Kidney glomerular epithelial cell (primary cell): Measurements from ENCODE around the gene CDK14.

Source experiments
- DNase-seq: peaks from one replicate; lab custom pipeline; 2025; lab: John Stamatoyannopoulos, UW

Gene CDK14

GRCh38 chr7:90951986-90952954 lies 356.1 kb downstream of the CDK14 start:
- DNase-seq = no peak

DNA sequence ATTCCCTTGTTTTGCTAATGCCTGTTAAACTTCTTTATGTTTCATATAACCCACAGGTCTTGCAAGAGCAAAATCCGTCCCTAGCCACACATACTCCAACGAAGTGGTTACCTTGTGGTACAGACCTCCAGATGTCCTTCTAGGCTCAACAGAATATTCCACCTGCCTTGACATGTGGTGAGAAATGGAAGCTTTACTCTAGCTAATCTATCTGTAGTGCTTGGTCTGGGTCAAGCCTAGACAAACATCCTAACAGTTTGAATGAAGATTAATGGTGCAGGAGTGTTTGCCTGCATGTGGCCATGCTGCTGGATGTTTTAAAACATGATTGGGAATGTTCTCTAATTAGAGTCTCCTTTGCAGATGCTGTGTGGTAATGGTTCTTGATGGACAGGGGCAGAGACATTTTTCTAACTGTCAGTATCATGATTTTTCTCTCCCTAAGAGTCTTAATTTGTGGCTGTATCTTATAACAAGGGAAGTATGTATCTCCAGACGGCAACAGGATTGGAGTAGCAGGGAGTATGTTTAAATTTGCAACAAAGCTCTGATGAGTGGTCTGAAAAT lies 359.6 kb downstream of the CDK14 start:
- no peak for DNase-seq

GRCh38 chr7:90957883-90958282 lies 361.8 kb downstream of the CDK14 start:
- no peak for DNase-seq

GRCh38 chr7:90958647-90959046 lies 362.5 kb downstream of the CDK14 start:
- no peak for DNase-seq

- DNase-seq = no peak
Observed at GRCh38 chr7:90961037-90961725, 365.1 kb downstream of the CDK14 start.

GRCh38 chr7:90965211-90965610 lies 369.1 kb downstream of the CDK14 start:
- no peak for DNase-seq

DNA sequence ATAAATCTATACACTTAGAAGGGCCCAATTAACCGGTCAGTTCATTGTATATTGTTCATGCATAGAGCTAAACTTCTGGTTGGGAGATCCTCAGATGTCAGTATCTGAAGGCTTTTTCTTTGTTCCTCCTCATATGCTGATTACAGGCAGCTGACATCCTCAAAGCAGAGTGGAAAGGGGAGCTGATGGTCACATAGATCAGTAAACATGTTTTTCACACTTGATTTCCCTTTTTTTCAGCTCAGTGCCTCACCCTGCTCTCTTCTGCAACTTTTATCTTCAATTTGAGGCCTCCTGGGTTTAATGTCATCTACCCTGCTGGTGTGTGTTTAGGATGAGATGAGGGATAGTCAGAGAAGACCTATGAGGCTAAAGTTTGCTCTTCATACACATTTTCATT lies 370.2 kb downstream of the CDK14 start:
- no peak for DNase-seq

GRCh38 chr7:90968871-90969270 lies 372.8 kb downstream of the CDK14 start:
- no peak for DNase-seq

DNA sequence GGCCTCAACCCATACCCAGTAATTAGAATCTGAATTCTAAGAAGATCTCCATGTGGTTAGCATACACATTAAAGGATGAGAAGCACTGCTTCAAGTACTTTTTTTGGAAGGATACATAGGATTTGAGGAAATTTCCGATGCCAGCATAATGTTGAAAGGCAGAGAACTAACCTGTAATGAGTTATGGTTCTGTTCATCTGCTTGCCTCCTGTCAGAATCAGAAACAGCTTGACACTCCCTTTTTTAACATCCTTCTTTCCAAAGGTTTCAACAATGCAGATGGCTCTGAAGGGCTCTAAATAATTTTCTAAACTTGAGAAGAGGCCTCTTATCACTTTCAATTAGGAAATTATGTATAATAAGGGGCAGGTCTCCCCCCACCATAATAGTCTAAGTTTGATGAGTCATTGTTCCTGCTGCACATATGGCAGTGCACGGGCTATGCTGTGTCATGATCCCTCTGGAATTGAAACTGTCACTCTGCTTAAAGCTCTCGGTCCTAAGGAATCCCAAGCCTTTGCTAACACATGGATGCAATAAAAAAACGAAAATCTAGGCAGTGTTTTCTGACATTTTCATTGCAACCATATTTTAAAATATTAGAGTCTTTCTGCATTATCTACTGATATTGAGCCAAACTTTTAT lies 376.9 kb downstream of the CDK14 start:
- no peak for DNase-seq

- DNase-seq = no peak
Observed at GRCh38 chr7:90977056-90977455, 380.9 kb downstream of the CDK14 start.

- no peak for DNase-seq
Observed at GRCh38 chr7:90980545-90980944, 384.4 kb downstream of the CDK14 start.

- no peak for DNase-seq
Observed at GRCh38 chr7:90982228-90982627, 386.1 kb downstream of the CDK14 start.

- DNase-seq = no peak
Observed at GRCh38 chr7:90984692-90985091, 388.6 kb downstream of the CDK14 start.

GRCh38 chr7:90988516-90988915 lies 392.4 kb downstream of the CDK14 start:
- no peak for DNase-seq

DNA sequence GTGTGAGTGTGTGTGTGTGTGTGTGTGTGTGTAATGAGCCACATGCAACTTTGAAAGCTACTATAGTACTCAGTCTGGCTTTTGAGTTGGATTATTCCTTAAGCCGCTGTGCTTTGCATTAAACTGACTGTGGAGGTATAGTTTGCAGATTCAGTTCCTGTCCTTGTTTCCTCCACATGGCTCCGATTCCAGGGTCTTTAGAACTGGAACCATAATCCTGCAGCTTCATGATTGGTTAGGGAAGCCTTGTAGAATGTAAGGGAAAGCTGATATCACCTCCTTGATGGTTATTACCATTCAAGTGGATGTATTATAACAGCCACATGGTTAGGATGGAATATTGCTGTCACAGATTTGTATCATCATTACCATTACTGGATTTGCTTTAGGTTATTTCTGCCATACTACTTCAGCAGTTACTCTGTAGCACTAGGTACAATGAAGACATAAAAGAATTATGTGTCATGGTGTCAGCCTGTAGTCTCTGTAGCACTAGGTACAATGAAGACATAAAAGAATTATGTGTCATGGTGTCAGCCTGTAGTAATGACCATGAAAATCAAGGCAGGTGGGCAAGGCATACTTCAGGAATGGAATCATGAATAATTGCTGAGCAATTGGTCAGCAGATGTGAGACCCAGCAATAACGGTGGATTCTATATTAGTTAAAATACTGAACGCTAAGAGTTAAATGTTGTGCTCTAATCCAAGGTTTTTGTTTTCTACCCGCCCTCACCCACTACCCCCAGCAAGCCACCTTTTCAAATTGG lies 393.1 kb downstream of the CDK14 start:
- no peak for DNase-seq

GRCh38 chr7:90994121-90994520 lies 398.0 kb downstream of the CDK14 start:
- no peak for DNase-seq

GRCh38 chr7:90994601-90995000 lies 398.5 kb downstream of the CDK14 start:
- DNase-seq = no peak

- no peak for DNase-seq
Observed at GRCh38 chr7:90995996-90996395, 399.9 kb downstream of the CDK14 start.

DNA sequence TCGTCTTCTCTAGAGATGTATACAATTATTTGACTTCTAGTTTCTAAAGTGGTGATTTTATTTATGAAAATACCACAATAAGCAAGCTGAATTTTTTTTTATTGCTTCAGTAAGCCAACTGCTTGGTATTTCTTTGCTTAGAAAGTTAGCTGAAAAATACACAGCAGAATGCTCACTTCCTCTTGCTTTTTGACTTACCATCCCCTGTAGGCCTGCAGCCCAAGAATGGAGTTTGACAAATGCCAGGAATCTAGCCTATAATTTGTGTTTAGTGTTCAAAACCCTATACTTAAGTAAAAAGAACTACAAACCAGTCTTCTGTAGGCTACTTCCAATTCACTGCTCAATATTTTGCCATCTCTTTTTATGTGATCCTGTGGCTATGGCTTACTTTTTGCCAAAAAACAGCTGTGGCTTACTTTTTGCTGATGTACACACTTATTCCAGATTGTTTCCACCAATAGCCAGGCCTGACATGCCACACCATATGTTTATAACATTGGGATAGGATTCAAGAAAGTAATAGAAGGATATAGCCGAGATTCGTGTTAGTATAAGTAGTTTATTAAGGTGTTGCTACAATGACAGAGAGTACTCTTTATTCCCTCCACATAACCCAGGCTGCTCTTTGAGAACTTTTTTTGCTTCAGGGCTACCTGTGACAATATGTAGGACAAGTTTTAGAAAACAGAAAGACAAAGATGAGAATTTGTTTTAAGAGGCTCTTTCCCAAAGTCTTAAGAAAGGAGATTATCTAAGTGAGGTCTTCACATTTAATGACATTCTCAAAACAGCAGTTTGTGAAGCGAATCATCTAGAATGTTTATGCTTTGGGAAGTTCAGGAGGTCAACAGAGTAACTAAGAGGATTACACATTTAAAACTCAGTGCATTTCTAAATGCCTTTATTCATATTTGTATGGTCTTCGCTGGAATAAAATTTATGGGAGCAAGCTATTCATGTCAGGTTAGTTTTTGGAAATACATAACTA lies 404.2 kb downstream of the CDK14 start:
- DNase-seq = no peak

- no peak for DNase-seq
Observed at GRCh38 chr7:91005024-91005423, 408.9 kb downstream of the CDK14 start.
